PC-3 (cell line): ENCODE results near the gene B4GALT5.

Source experiments
- CTCF ChIP-seq: fragments of 300-600 bp; sonication (generic); conservative IDR thresholded peaks from 2 replicates; pipeline ENCODE4 v1.5.1; 2017; ENCODE audit warnings: antibody characterized with exemption, low read depth, mild to moderate bottlenecking, low read length
- EZH2phosphoT487 ChIP-seq: fragments of 300-600 bp; sonication (generic); IDR thresholded peaks from 2 replicates; pipeline ENCODE4 v1.6.1; 2018; ENCODE audit warnings: mild to moderate bottlenecking, antibody characterized with exemption, low read length, borderline replicate concordance

- TF ChIP-seq CTCF = no peak
- TF ChIP-seq EZH2phosphoT487 = no peak
These were observed 34.0 kb downstream of the B4GALT5 start for GRCh38 chr20:49679634-49680033.
